H54 (cell line): Measurements from ENCODE around the gene PCGF3.
"Not testable (repeated sequence)": the region's sequence is repeated elsewhere in the genome, so short reads cannot be mapped to it uniquely, and the experiment has no call there.

ENCODE experiments used
- DNase-seq: peaks from one replicate; pipeline ENCODE4 v3.0.0; 2011; ENCODE audit warnings: low spot score, mixed read lengths; ENCODE audit not compliant: insufficient read length
- FAIRE-seq: peaks from 3 replicates; lab custom pipeline; 2011; peaks lifted over from hg19 to GRCh38; lab: Jason Lieb, UNC
- POLR2A ChIP-seq: IDR thresholded peaks from 2 replicates; pipeline ENCODE4 v1.6.1; 2011; ENCODE audit warnings: low read depth, mild to moderate bottlenecking, low read length

The PCGF3 gene

GRCh38 chr4:734075-734474 lies 28.4 kb downstream of the PCGF3 start:
- DNase-seq (no peak), FAIRE-seq (no peak)
- no peak for TF ChIP-seq POLR2A

- no peak for FAIRE-seq
- no peak for DNase-seq
- no peak for TF ChIP-seq POLR2A
Measured at GRCh38 chr4:734951-735350, 29.3 kb downstream of the PCGF3 start.

GRCh38 chr4:735583-735982 lies 30.0 kb downstream of the PCGF3 start:
- TF ChIP-seq POLR2A, result no peak
- FAIRE-seq, result no peak
- DNase-seq, result no peak

GRCh38 chr4:736561-736960 lies 30.9 kb downstream of the PCGF3 start:
- not testable (repeated sequence) for DNase-seq, FAIRE-seq

GRCh38 chr4:738781-739280 lies 33.2 kb downstream of the PCGF3 start:
- FAIRE-seq (no peak), DNase-seq (no peak)
- no peak for TF ChIP-seq POLR2A

- DNase-seq (no peak), FAIRE-seq (no peak)
- TF ChIP-seq POLR2A, result no peak
Measured at GRCh38 chr4:739569-739968, 33.9 kb downstream of the PCGF3 start.

- no peak for DNase-seq
- FAIRE-seq, result no peak
- no peak for TF ChIP-seq POLR2A
Measured at GRCh38 chr4:740011-740410, 34.4 kb downstream of the PCGF3 start.

- no peak for TF ChIP-seq POLR2A
- FAIRE-seq (no peak), DNase-seq (no peak)
Measured at GRCh38 chr4:740656-741282, 35.1 kb downstream of the PCGF3 start.

- DNase-seq (no peak), FAIRE-seq (no peak)
- TF ChIP-seq POLR2A, result no peak
Measured at GRCh38 chr4:742096-742741, 36.6 kb downstream of the PCGF3 start.

GRCh38 chr4:742742-743311 lies 37.2 kb downstream of the PCGF3 start:
- no peak for TF ChIP-seq POLR2A
- FAIRE-seq, result no peak
- DNase-seq, result peak; percentile 85

- FAIRE-seq (no peak), DNase-seq (no peak)
- TF ChIP-seq POLR2A, result no peak
Measured at GRCh38 chr4:743463-744211, 38.0 kb downstream of the PCGF3 start.

- TF ChIP-seq POLR2A, result no peak
- DNase-seq (no peak), FAIRE-seq (no peak)
Measured at GRCh38 chr4:744212-744841, 38.7 kb downstream of the PCGF3 start.

- no peak for FAIRE-seq
Measured at GRCh38 chr4:747546-748170, 42.0 kb downstream of the PCGF3 start.

GRCh38 chr4:748461-748860 lies 42.8 kb downstream of the PCGF3 start:
- no peak for FAIRE-seq
- DNase-seq, result no peak
- no peak for TF ChIP-seq POLR2A

More at GRCh38 chr4:747546-748170, 42.0 kb downstream of the PCGF3 start:
- no peak for DNase-seq
- no peak for TF ChIP-seq POLR2A
